GM18526 (cell line): Measurements from ENCODE around the gene COL4A3.

Source experiments
- POLR2A ChIP-seq: IDR thresholded peaks from 3 replicates; pipeline ENCODE4 v1.6.1; 2011; ENCODE audit not compliant: insufficient read length; ENCODE audit errors: extremely low read depth

The COL4A3 gene

DNA sequence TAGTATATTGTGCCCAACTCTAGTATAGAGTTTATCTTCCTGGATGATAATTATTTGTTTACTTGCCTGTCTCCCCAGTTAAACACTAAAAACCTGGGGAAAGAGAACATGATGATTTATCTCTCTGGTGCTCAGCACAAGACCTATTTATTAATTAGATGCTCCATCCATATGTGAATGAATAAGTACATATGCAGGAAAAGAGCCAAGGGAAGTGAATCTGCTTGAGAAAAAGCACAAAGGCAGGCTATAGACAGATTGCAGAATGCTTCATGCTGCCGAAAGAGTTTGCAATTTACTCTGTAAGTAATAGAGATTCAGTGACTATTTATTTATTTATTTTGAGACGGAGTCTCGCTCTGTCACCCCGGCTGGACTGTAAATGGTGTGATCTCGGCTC is 123.3 kb downstream of the COL4A3 start:
- TF ChIP-seq POLR2A: no peak

- TF ChIP-seq POLR2A: no peak
These were observed 127.9 kb downstream of the COL4A3 start for GRCh38 chr2:227292314-227292713.

DNA sequence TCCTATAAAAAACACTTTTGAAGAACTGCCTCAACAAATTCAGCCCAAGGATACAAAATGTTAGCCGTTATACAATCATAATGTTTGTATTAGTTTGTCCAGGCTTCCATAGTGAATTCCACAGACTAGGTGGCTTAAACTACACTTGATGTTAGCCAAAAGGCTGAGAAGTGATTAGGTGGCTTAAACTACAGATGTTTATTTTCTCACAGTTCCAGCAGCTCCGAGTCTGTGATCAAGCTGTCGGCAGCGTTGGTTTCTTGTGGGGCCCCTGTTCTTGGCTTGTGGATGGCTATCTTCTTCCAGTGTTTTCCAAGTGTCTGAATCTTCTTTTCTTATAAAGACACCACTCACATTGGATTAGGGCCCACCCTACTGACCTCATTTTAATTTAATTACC is 129.1 kb downstream of the COL4A3 start:
- no peak for TF ChIP-seq POLR2A

- no peak for TF ChIP-seq POLR2A
These were observed 131.4 kb downstream of the COL4A3 start for GRCh38 chr2:227295806-227296205.

GRCh38 chr2:227296671-227297405 is 132.4 kb downstream of the COL4A3 start:
- no peak for TF ChIP-seq POLR2A

- TF ChIP-seq POLR2A: no peak
These were observed 137.1 kb downstream of the COL4A3 start for GRCh38 chr2:227301523-227301922.

DNA sequence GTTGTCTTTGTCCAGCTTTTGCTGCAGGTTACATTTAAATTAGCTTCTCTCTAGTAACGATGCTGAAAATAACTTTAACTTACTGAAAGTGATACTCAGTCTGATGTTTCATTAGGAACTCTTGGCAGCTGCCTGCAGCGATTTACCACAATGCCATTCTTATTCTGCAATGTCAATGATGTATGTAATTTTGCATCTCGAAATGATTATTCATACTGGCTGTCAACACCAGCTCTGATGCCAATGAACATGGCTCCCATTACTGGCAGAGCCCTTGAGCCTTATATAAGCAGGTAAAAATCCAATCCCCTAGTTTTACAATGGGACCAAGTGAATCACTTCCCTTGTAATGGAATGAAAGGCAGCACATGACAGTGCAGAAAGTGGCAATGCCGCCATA is 144.4 kb downstream of the COL4A3 start:
- TF ChIP-seq POLR2A: no peak

DNA sequence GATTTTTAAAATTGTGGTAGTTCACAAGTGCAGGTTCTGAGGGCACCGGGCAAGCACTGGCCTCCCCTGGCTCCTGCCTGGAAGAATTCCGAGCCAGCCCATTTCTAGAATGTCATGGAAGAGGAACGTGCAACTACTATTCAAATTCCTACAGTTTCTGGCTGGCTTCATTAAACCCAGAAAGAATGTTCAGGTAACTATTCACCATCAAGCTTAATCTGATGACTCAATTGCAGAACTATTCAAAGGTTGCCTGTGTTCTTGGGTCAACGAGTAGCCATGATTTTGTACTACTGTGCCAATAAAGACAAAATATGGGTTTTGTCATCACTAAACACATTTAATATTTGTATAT is 146.3 kb downstream of the COL4A3 start:
- TF ChIP-seq POLR2A: no peak

GRCh38 chr2:227311861-227312506 is 147.6 kb downstream of the COL4A3 start:
- no peak for TF ChIP-seq POLR2A

DNA sequence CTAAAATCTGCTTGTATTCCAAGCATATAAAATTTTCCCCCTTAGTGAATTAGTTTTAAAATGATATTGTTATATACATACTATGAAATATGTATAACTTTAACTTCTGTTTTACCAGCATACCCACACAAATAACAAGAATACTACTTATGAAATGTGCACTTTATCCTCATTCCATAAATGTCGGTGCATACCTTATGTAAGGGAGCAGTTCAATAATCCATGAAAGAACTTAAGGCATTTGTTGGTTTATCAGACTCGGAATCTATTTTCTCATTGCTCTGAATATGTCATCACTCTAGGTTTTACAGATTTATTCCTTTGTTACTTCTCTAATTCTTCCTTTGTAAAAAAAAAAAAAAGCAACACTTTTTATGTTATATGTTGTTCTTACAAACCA is 148.2 kb downstream of the COL4A3 start:
- no peak for TF ChIP-seq POLR2A

DNA sequence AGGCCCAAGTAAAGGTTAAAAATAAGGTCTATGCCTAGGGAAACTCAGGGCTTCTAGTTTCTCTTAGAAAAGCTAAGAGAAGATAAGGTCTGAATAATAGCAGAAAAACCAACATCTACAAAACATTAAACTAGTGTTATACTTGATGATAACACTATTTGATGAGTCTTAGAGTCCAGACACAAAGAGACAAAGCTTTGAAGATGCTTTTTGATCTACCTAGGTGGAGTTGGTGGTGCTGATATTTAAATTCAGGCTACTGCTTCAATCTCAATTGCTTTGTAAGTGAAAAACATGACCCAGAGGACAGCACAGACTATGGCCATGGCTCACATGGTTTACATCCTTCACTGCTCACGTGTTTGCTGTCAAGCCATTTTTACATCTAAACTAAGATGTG is 148.9 kb downstream of the COL4A3 start:
- TF ChIP-seq POLR2A: no peak

GRCh38 chr2:227317834-227318233 is 153.4 kb downstream of the COL4A3 start:
- no peak for TF ChIP-seq POLR2A

- TF ChIP-seq POLR2A: no peak
These were observed 156.1 kb downstream of the COL4A3 start for GRCh38 chr2:227320305-227321094.

DNA sequence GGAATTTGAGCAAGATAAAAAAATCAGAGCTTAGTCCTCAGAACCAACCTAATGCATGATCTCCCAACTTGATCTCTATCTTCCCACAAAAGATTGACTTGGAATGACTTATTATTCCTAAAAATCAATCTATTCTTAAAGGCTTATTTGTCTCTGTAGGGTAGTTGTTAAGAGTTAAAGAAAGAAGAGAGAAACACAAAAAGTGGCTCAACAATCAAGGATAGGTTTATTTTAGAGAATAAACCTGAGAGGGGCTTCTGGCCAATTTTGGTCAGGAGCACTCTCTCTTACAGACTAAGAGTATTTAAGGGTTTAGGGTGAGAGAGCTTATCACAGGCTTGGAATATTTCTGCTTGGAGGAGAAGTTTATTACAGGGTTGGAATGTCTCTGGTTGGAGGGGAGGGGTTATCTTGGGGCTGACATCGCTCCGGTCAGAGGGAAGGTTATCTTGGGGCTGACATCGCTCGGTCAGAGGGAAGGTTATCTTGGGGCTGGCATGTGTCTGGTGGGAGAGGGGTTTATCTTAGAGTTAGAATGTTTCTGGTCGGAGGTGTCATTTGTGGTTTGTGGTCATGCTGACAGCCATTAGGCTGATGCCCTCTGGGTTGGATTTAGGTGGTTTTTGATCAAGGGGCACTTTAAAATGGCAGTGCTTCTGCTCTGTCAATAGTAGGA is 158.2 kb downstream of the COL4A3 start:
- TF ChIP-seq POLR2A: no peak

DNA sequence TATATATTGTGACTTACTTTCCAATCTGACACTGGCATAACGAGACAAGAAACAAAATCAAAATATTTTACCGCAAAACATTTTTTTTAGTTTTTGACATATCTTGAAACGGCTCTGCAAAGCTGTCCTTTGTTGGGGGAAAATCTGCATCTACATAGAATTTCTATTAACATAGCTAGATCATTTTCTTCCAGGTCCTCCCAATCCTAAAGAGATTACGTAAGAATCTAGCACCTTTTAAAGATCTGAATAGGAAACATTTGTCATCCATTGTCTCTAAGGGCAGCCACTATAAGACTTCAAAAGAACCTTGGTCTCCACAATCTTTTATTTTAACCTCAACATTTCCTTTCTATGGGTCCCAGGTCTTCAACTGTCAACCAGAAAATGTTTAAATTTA is 159.4 kb downstream of the COL4A3 start:
- TF ChIP-seq POLR2A: no peak

- TF ChIP-seq POLR2A: no peak
These were observed 160.2 kb downstream of the COL4A3 start for GRCh38 chr2:227324642-227324994.
